Loucy (cell line): ENCODE measurements around the gene CTNNA2.

Experiments used
- H2AFZ ChIP-seq: fragments of 200-600 bp; sonication (generic); 2 replicates; pipeline ENCODE4 v1.6.0; 2016; ENCODE audit warnings: antibody characterized with exemption, mild to moderate bottlenecking, low read length, moderate library complexity
- H3F3A ChIP-seq: fragments of 200-600 bp; 2 replicates; pipeline ENCODE4 v1.6.0; 2016; ENCODE audit warnings: antibody characterized with exemption, low read depth, mild to moderate bottlenecking
- H3K27me3 ChIP-seq: fragments of 200-600 bp; sonication (generic); 2 replicates; pipeline ENCODE4 v1.6.1; 2014; ENCODE audit warnings: low read length, mild to moderate bottlenecking; ENCODE audit not compliant: insufficient read depth, poor library complexity, severe bottlenecking
- H3K36me3 ChIP-seq: fragments of 200-600 bp; sonication (generic); 2 replicates; pipeline ENCODE4 v1.6.1; 2016; ENCODE audit warnings: low read length; ENCODE audit not compliant: insufficient read depth
- H3K4me1 ChIP-seq: fragments of 200-600 bp; sonication (generic); 2 replicates; pipeline ENCODE4 v1.5.1; 2014; ENCODE audit warnings: low read length, mild to moderate bottlenecking; ENCODE audit not compliant: insufficient read depth, poor library complexity, severe bottlenecking
- H3K4me2 ChIP-seq: fragments of 200-600 bp; sonication (generic); 2 replicates; pipeline ENCODE4 v1.6.0; 2014; ENCODE audit warnings: antibody characterized with exemption, low read length, low read depth, mild to moderate bottlenecking; ENCODE audit not compliant: poor library complexity, severe bottlenecking
- H3K4me3 ChIP-seq: fragments of 200-600 bp; sonication (generic); 2 replicates; pipeline ENCODE4 v1.5.1; 2014; ENCODE audit warnings: low read length, mild to moderate bottlenecking, mixed read lengths; ENCODE audit not compliant: poor library complexity, severe bottlenecking
- H3K79me2 ChIP-seq: fragments of 200-600 bp; sonication (generic); 2 replicates; pipeline ENCODE4 v1.6.1; 2014; ENCODE audit warnings: low read length; ENCODE audit not compliant: insufficient read depth
- H3K9ac ChIP-seq: fragments of 200-600 bp; sonication (generic); 2 replicates; pipeline ENCODE4 v1.6.0; 2014; ENCODE audit warnings: mild to moderate bottlenecking, low read depth, low read length, moderate library complexity; ENCODE audit not compliant: poor library complexity, severe bottlenecking
- H3K9me2 ChIP-seq: fragments of 200-600 bp; sonication (generic); replicated peaks from 2 replicates; pipeline ENCODE4 v1.6.1; 2016; ENCODE audit warnings: low read depth, low read length, mixed read lengths
- H3K9me3 ChIP-seq: fragments of 200-600 bp; sonication (generic); 2 replicates; pipeline ENCODE4 v1.6.1; 2014; ENCODE audit warnings: mild to moderate bottlenecking, antibody characterized with exemption, low read length, low read depth; ENCODE audit not compliant: insufficient read depth
- H4K20me1 ChIP-seq: fragments of 200-600 bp; sonication (generic); 2 replicates; pipeline ENCODE4 v1.6.0; 2014; ENCODE audit warnings: antibody characterized with exemption, low read length, mild to moderate bottlenecking; ENCODE audit not compliant: insufficient read depth, poor library complexity, severe bottlenecking
- CTCF ChIP-seq: fragments of 200-600 bp; sonication (generic); conservative IDR thresholded peaks from 2 replicates; pipeline ENCODE4 v1.5.1; 2014; ENCODE audit warnings: mild to moderate bottlenecking, antibody characterized with exemption, low read length
- EZH2phosphoT487 ChIP-seq: fragments of 200-600 bp; IDR thresholded peaks from 2 replicates; pipeline ENCODE4 v1.6.1; 2018; ENCODE audit warnings: antibody characterized with exemption, mild to moderate bottlenecking, moderate library complexity, borderline replicate concordance

The CTNNA2 gene

DNA sequence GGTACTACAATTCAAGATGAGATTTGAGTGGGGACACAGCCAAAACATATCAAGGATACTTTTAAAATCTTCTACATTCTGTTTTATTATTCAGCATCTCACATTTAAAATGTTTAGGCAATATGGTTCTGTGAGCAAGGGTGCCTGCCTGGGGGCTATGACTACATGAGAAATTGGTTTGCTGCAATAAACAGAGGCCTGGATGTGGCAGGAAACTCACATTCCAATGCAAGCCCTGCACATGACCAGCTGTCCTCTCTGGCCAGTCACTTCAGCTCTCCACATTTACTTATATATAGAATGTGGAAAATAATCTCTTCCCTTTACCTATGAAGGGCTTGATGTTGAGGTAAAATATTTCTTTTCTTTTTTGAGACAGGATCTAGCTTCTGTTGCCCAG, 598.3 kb downstream of the CTNNA2 start:
- Histone ChIP-seq H3F3A (no peaks in the 10 kb centered on the region), H2AFZ (no peak overlapping the region), H3K9ac (no peak overlapping the region), H3K9me2 (no peaks in the 10 kb centered on the region), H3K9me3 (no peaks in the 10 kb centered on the region), H3K4me3 (no peak overlapping the region), H3K27me3 (no peaks in the 10 kb centered on the region), H4K20me1 (no peaks in the 10 kb centered on the region), H3K4me1 (no peaks in the 10 kb centered on the region), H3K36me3 (no peaks in the 10 kb centered on the region), H3K4me2 (no peak overlapping the region), H3K79me2 (no peaks in the 10 kb centered on the region)
- TF ChIP-seq EZH2phosphoT487 = no peak

DNA sequence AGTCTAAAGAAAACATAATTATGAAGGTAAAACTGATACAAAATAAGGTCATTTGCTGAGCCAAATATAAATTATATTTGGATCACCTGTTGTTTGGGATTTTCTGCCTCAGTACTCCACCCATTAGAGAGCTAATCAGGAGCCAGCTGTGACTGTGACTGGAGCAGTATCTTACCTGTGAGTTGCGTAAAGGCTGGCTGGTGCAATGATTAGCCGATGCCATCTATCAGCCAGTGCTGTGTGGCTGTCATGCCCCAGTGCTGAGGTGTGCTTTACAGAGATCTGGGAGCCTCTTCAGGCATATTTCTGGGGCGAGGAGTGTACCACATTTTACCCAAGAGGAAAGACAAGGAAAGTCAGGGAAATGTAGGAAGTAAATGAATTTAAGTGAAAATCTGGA, 599.9 kb downstream of the CTNNA2 start:
- Histone ChIP-seq H3F3A (no peaks in the 10 kb centered on the region), H3K4me3 (no peak overlapping the region), H2AFZ (no peak overlapping the region), H3K4me2 (no peak overlapping the region), H3K9me2 (no peaks in the 10 kb centered on the region), H3K36me3 (no peaks in the 10 kb centered on the region), H3K79me2 (no peaks in the 10 kb centered on the region), H3K4me1 (no peaks in the 10 kb centered on the region), H3K9ac (no peak overlapping the region), H4K20me1 (no peaks in the 10 kb centered on the region), H3K9me3 (no peaks in the 10 kb centered on the region), H3K27me3 (no peaks in the 10 kb centered on the region)
- TF ChIP-seq CTCF = no peak
- no peak for TF ChIP-seq EZH2phosphoT487

DNA sequence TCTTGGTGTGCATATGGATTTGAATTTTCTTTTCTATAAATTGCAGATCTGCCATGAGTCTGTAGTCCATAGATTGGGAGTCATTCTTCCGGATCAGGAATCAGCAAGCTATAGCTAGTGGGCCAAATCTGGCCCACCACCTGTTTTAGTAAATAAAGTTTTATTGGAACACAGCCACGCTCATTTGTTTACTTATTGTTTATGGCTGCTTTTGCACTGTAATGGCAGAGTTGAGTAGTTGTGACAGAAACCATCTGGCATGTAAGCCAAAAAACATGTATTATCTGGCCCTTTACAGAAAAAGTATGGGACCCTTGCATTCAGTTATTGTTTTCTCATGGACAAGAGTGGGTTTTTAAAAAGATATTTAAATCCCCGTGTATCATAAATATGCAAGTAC, 600.5 kb downstream of the CTNNA2 start:
- Histone ChIP-seq H3K36me3 (no peaks in the 10 kb centered on the region), H3K9me3 (no peaks in the 10 kb centered on the region), H3K4me1 (no peaks in the 10 kb centered on the region), H3K79me2 (no peaks in the 10 kb centered on the region), H4K20me1 (no peaks in the 10 kb centered on the region), H3F3A (no peaks in the 10 kb centered on the region), H3K9ac (no peak overlapping the region), H3K27me3 (no peaks in the 10 kb centered on the region), H3K9me2 (no peaks in the 10 kb centered on the region), H3K4me2 (no peak overlapping the region), H3K4me3 (no peak overlapping the region), H2AFZ (no peak overlapping the region)
- TF ChIP-seq CTCF (no peak), EZH2phosphoT487 (no peak)

DNA sequence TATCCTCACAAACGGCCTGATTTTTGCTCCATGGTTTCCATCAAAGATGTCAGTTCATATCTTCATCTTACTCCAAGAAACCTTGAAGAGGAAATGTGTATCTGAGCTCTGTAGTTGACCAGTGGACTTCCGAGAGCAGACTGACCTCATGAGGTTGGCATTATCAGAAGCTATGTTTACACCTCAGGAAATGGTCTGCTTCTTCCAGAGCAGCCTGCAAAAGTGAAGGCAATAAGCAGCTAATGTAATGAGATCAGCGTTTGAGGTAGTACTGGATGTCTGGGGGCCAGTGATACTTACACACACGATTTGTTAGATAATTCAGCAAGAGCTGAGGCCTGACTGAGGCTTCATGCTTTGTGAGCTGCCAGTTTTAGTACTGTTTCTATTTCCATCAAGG, 602.0 kb downstream of the CTNNA2 start:
- no peak overlapping the region for H3K4me2 ChIP-seq
- no peaks in the 10 kb centered on the region for H3K27me3 ChIP-seq
- H3K4me3 ChIP-seq = no peak overlapping the region
- TF ChIP-seq CTCF (no peak), EZH2phosphoT487 (no peak)
- H3K4me1 ChIP-seq = no peaks in the 10 kb centered on the region
- H3K36me3 ChIP-seq = no peaks in the 10 kb centered on the region
- no peaks in the 10 kb centered on the region for H3K79me2 ChIP-seq
- no peak overlapping the region for H3K9ac ChIP-seq
- no peak overlapping the region for H2AFZ ChIP-seq
- no peaks in the 10 kb centered on the region for H3K9me3 ChIP-seq
- no peaks in the 10 kb centered on the region for H3K9me2 ChIP-seq
- no peaks in the 10 kb centered on the region for H4K20me1 ChIP-seq
- H3F3A ChIP-seq = no peaks in the 10 kb centered on the region
